Endothelial cell of umbilical vein (primary cell): Measurements from ENCODE around the gene SEC61G. TPM values are rescaled to one million over a fixed set of nuclear protein-coding genes. Genes with fewer than 3 reads are reported as not detected.

Experiments
- BruUV-seq: library from RNA; stranded (reverse); fragments of 400-500 nt; replicated peaks from 2 replicates; lab custom pipeline; 2021; lab: Mats Ljungman, UMichigan
- CTCF ChIA-PET: fragments of 300-600, 350-600 bp; sonication (Branson Sonifier 250); formaldehyde crosslinking; loops from one replicate; lab custom pipeline; 2021; ENCODE audit warnings: antibody characterized with exemption, inconsistent platforms; lab: Charles Lee
- POLR2A ChIA-PET: fragments of 300-600, 350-600 bp; sonication (Branson Sonifier 250); formaldehyde crosslinking; loops from one replicate; lab custom pipeline; 2021; ENCODE audit warnings: antibody characterized with exemption, inconsistent platforms; lab: Charles Lee
- DNase-seq: peaks from one replicate; pipeline ENCODE4 v3.0.0-alpha.2; 2011; ENCODE audit warnings: low read depth, low spot score
- FAIRE-seq: peaks from 2 replicates; lab custom pipeline; 2011; peaks lifted over from hg19 to GRCh38; lab: Jason Lieb, UNC
- H2AFZ ChIP-seq: 2 replicates; pipeline ENCODE4 v1.6.0; 2012; ENCODE audit warnings: low read depth, low read length, control low read depth, inconsistent platforms
- H3K27ac ChIP-seq: 2 replicates; pipeline ENCODE4 v1.5.1; 2011; ENCODE audit warnings: low read depth, mild to moderate bottlenecking, control low read depth, low read length, moderate library complexity; ENCODE audit not compliant: insufficient read depth
- H3K27me3 ChIP-seq, 2 experiments: 2 replicates each; pipeline versions ENCODE4 v1.6.0 to v1.6.1; 2011; ENCODE audit warnings: low read length in 2 of 2, mixed read lengths in 1 of 2; ENCODE audit not compliant: control insufficient read depth in 2 of 2, insufficient read depth in 2 of 2
- H3K36me3 ChIP-seq, 2 experiments: 2 replicates in 1 of 2; 3 replicates in 1 of 2; pipeline ENCODE4 v1.5.1; 2011; ENCODE audit warnings: low read length in 2 of 2, mild to moderate bottlenecking in 1 of 2, moderate library complexity in 1 of 2; ENCODE audit not compliant: control insufficient read depth in 2 of 2, insufficient read depth in 2 of 2; ENCODE audit errors: extremely low read depth in 1 of 2
- H3K4me1 ChIP-seq: 3 replicates; pipeline ENCODE4 v1.5.1; 2011; ENCODE audit warnings: mild to moderate bottlenecking, low read length; ENCODE audit not compliant: control insufficient read depth, insufficient read depth; ENCODE audit errors: extremely low read depth
- H3K4me2 ChIP-seq: 2 replicates; pipeline ENCODE4 v1.6.1; 2011; ENCODE audit warnings: low read length, control low read depth, mixed read lengths; ENCODE audit not compliant: insufficient read depth
- H3K4me3 ChIP-seq, 3 experiments: fragments of 200-600 bp in 1 of 3; sonication (generic), shearing (Covaris generic) in 1 of 3; replicated peaks in 1 of 3; 2 replicates each; pipeline ENCODE4 v1.5.1; 2011 to 2016; ENCODE audit warnings: control low read depth in 3 of 3, low read length in 3 of 3, mild to moderate bottlenecking in 2 of 3, inconsistent platforms in 1 of 3, low read depth in 1 of 3, moderate library complexity in 1 of 3; ENCODE audit not compliant: insufficient read depth in 1 of 3
- H3K79me2 ChIP-seq: 2 replicates; pipeline ENCODE4 v1.6.0; 2012; ENCODE audit warnings: low read length, inconsistent platforms; ENCODE audit not compliant: control insufficient read depth, insufficient read depth
- H3K9ac ChIP-seq: replicated peaks from 2 replicates; pipeline ENCODE3; 2011; ENCODE audit warnings: low read length, control low read depth; ENCODE audit not compliant: insufficient read depth; ENCODE audit errors: extremely low read depth
- H3K9me1 ChIP-seq: replicated peaks from 3 replicates; pipeline ENCODE4 v1.6.0; 2011; ENCODE audit warnings: mild to moderate bottlenecking, low read length; ENCODE audit not compliant: control insufficient read depth, insufficient read depth; ENCODE audit errors: extremely low read depth
- H3K9me3 ChIP-seq: replicated peaks from 2 replicates; pipeline ENCODE4 v1.5.1; 2012; ENCODE audit warnings: low read length, inconsistent platforms; ENCODE audit not compliant: control insufficient read depth, insufficient read depth
- H4K20me1 ChIP-seq: replicated peaks from 2 replicates; pipeline ENCODE3; 2011; ENCODE audit warnings: mild to moderate bottlenecking, low read length; ENCODE audit not compliant: control insufficient read depth, insufficient read depth; ENCODE audit errors: extremely low read depth
- EZH2 ChIP-seq: IDR thresholded peaks from 2 replicates; pipeline ENCODE4 v1.6.1; 2012; ENCODE audit warnings: borderline replicate concordance, low read depth, mild to moderate bottlenecking, moderate library complexity, low read length, inconsistent platforms; ENCODE audit not compliant: severe bottlenecking
- GATA2 ChIP-seq: IDR thresholded peaks from 2 replicates; pipeline ENCODE4 v1.7.0; 2011; ENCODE audit warnings: low read depth, mild to moderate bottlenecking, moderate library complexity, mixed read lengths, low read length; ENCODE audit not compliant: insufficient read length, insufficient read depth
- JUN ChIP-seq: IDR thresholded peaks from 2 replicates; pipeline ENCODE4 v1.6.1; 2011; ENCODE audit warnings: borderline replicate concordance, low read depth; ENCODE audit not compliant: insufficient read length, insufficient read depth
- MYC ChIP-seq: IDR thresholded peaks from one replicate; pipeline ENCODE4 v1.6.1; 2011; ENCODE audit warnings: mild to moderate bottlenecking, low read depth, low read length
- POLR2A ChIP-seq: IDR thresholded peaks from 2 replicates; pipeline ENCODE4 v1.6.1; 2012; ENCODE audit warnings: low read depth, mild to moderate bottlenecking, control low read depth, low read length
- POLR2AphosphoS5 ChIP-seq: IDR thresholded peaks from 2 replicates; pipeline ENCODE4 v1.6.1; 2012; ENCODE audit warnings: low read depth, mild to moderate bottlenecking, control low read depth, low read length, moderate library complexity; ENCODE audit not compliant: insufficient read depth
- dilution Hi-C: fragments of 300-500 bp; cut with MboI; formaldehyde crosslinking; loops from one replicate; pipeline ENCODE4 v1.15.0; 2019; ENCODE audit warnings: low sequenced_read_pairs; ENCODE audit not compliant: extremely low pct_ligation_motif_present
- intact Hi-C: fragments of 100-400 bp; cut with micrococcal nuclease; formaldehyde crosslinking; loops from one replicate; pipeline ENCODE4 v1.10.0; 2022
- polyA plus RNA-seq, 4 experiments: library from polyadenylated mRNA; depleted of rRNA in 3 of 4; stranded (reverse) in 3 of 4; unstranded in 1 of 4; fragments of >200 nt; gene quantifications; 2 replicates each; pipeline versions ENCODE4 v1.2.1 to v1.2.3, GENCODE V29; 2011 to 2012; ENCODE audit warnings: missing spikeins in 1 of 4
- total RNA-seq: library from RNA; stranded (reverse); gene quantifications from 2 replicates; pipeline ENCODE4 v1.2.3, GENCODE V29; 2021

Gene SEC61G
- total and polyA plus RNA-seq, 2 donors (not counting 3 experiments of a cell fraction or from before 2014, with no cell fraction given): 201 to 401 TPM

DNA sequence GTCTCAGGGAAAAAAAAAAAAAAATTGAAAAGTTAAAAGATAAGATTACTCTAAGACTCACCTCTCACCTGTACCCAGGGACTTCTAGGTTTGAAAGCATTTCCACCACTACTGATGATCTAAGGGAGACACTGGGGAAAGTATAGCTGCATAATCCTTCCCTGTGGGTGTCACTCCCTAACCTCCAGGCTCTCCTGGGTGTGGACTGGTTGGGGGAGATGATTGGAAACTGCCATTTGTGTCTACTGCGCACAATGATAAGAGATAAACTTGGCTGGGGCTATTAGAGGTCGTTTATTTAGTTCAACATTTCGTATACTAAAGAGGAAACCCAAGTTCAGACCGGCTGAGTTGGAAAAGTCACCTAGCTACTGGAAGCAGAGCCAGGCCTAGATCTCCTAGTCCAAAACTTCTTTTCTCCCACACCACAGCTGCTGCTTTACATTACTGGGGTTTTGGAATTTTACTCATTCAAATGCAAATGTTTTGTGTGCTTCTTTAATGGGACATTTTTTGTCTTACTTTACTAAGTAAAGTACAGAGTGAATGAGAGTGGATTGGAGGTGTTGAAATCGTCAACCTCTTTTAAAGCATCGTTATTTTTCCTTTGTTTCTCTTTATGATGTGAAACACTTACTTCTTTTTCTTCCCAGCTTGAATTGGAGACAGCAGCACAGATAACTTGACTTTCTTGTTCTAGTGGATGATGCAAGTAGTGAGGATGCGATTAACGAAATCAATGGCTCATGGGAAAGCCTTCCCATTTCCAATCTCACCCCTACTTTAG lies 22.3 kb upstream of the SEC61G start:
- Histone ChIP-seq H3K36me3 (no peaks in the 10 kb centered on the region), H3K27me3 (peaks cover 0 to 10% of the 10 kb centered on the region in 2 experiments), H3K9ac (no peak overlapping the region), H4K20me1 (no peaks in the 10 kb centered on the region), H2AFZ (no peak overlapping the region), H3K4me1 (no peaks in the 10 kb centered on the region), H3K79me2 (no peaks in the 10 kb centered on the region), H3K4me3 (no peak overlapping the region), H3K27ac (no peak overlapping the region), H3K9me1 (no peaks in the 10 kb centered on the region), H3K4me2 (no peak overlapping the region), H3K9me3 (no peaks in the 10 kb centered on the region)
- ChIA-PET CTCF (interaction anchor here (19.4 kb wide), 1 partner anchor 473 kb away, joined by 385 read pairs; no protein-coding TSS in a partner anchor), POLR2A (no interaction called here)
- FAIRE-seq: no peak
- dilution Hi-C loops (no loop called here), intact Hi-C loops (loop anchor here (10.0 kb wide), 1 partner anchor 233 kb away; the partner anchor contains the start of gene EGFR)
- no peak for DNase-seq
- no TSS peak for BruUV-seq
- TF ChIP-seq EZH2 (no peak), POLR2A (no peak), JUN (no peak)

DNA sequence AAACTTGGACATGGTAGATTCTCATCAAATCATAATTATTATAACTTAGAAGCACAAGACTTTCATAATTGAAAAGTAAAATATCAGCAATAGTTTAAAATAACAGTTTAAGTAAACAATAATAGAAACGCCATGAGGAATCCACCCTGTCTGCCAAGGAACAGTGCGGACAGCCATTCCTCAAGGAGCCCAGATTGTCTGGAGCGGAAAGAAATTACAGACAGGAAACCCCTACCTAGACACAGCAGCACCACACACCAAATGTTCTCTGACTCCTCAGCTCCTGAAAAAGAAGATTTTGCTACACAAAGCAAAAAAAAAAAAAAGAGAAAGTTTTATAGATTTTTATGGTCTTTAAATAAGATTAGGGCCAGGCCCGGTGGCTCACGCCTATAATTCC lies 21.5 kb upstream of the SEC61G start:
- POLR2A ChIA-PET: no interaction called here
- H3K4me2 ChIP-seq: no peak overlapping the region
- no peaks in the 10 kb centered on the region for H4K20me1 ChIP-seq
- FAIRE-seq (no peak), DNase-seq (no peak)
- H3K79me2 ChIP-seq: no peaks in the 10 kb centered on the region
- dilution Hi-C loops: no loop called here
- intact Hi-C loops: loop anchor here (10.0 kb wide), 1 partner anchor 234 kb away; the partner anchor contains the start of gene EGFR
- H3K9ac ChIP-seq: no peak overlapping the region
- BruUV-seq: no TSS peak
- H3K27ac ChIP-seq: no peak overlapping the region
- H3K4me1 ChIP-seq: no peaks in the 10 kb centered on the region
- H3K9me1 ChIP-seq: no peaks in the 10 kb centered on the region
- TF ChIP-seq GATA2 (no peak), MYC (no peak), POLR2AphosphoS5 (no peak)
- no peaks in the 10 kb centered on the region for H3K9me3 ChIP-seq
- no peaks in the 10 kb centered on the region for H3K36me3 ChIP-seq
- CTCF ChIA-PET: interaction anchor here (1.0 to 19.4 kb wide), 2 partner anchors 9 to 474 kb away, joined by 4 to 385 read pairs; no protein-coding TSS in a partner anchor
- H3K4me3 ChIP-seq: no peak overlapping the region
- no peak overlapping the region for H2AFZ ChIP-seq
- peaks cover 0 to 9% of the 10 kb centered on the region in 2 experiments for H3K27me3 ChIP-seq
